NT2/D1 (cell line): ENCODE measurements around the gene DHH.
A peak's percentile ranks its signal among the peaks of the same experiment; 100 is the strongest.

ENCODE experiments used
- DNase-seq: peaks from one replicate; pipeline ENCODE4 v3.0.0-alpha.2; 2011; ENCODE audit warnings: low read depth, low spot score
- H3K27me3 ChIP-seq: 2 replicates; pipeline ENCODE4 v1.6.0; 2011; ENCODE audit warnings: mild to moderate bottlenecking; ENCODE audit not compliant: insufficient read length, insufficient read depth
- H3K36me3 ChIP-seq: 2 replicates; pipeline ENCODE4 v1.6.1; 2011; ENCODE audit warnings: mild to moderate bottlenecking, low read length, mixed read lengths; ENCODE audit not compliant: insufficient read depth, insufficient read length
- H3K4me1 ChIP-seq: 2 replicates; pipeline ENCODE4 v1.5.1; 2011; ENCODE audit not compliant: insufficient read depth, insufficient read length
- H3K4me3 ChIP-seq: 2 replicates; pipeline ENCODE4 v1.5.1; 2011; ENCODE audit warnings: low read depth; ENCODE audit not compliant: insufficient read length
- H3K9ac ChIP-seq: 2 replicates; pipeline ENCODE4 v1.6.0; 2011; ENCODE audit warnings: low read depth; ENCODE audit not compliant: insufficient read length
- H3K9me3 ChIP-seq: 2 replicates; pipeline ENCODE4 v1.5.1; 2011; ENCODE audit warnings: mild to moderate bottlenecking, low read length; ENCODE audit not compliant: insufficient read depth
- SUZ12 ChIP-seq: IDR thresholded peaks from 2 replicates; pipeline ENCODE4 v1.6.1; 2011; ENCODE audit not compliant: insufficient read length, insufficient read depth; ENCODE audit errors: extremely low read depth
- YY1 ChIP-seq: IDR thresholded peaks from 2 replicates; pipeline ENCODE4 v1.6.1; 2011; ENCODE audit not compliant: insufficient read length, insufficient read depth
- ZNF274 ChIP-seq: IDR thresholded peaks from 2 replicates; pipeline ENCODE4 v1.6.1; 2011; ENCODE audit warnings: mild to moderate bottlenecking, low read depth, low read length

Gene DHH

DNA sequence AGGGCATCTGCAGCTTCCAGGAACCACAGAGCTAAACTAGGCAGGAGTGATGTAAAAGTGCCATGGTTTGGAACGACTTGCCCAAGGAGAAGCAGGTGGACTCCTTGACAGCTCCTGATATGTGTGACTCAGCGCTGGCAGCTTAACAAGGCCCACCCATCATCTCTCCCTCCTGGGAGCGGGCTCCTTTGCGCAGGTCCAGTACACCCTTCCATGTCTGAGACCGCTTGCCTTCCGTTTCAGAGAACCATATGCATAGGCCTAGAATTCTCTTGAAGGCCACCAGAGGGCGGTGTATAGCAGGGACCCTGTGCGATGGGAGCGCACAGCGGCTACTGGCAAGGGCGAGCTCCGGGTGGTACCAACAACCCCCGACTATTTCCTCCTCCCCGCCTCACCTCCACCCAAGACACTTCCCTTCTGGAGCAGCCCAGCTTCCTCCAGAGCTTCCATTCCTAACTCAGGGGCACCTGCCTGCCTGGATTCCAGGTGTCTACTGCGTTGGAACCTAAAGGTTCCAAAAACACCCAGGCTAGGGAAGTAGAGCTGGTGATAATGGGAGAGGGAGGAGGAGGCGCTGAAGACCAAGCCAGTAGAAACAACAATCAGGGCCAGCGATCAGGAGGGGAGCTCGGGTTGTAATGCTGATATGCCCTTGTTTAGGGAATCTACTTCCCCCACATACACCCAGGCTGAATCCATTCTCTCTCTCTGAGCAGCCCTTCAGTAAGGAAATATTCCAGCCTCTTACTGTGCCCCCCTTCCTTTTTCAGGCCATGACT, 6.3 kb downstream of the DHH start:
- H3K4me3 ChIP-seq, result no peak overlapping the region
- no peak overlapping the region for H3K9ac ChIP-seq
- TF ChIP-seq SUZ12 (peak; percentile 51), YY1 (no peak), ZNF274 (no peak)
- H3K36me3 ChIP-seq, result no peaks in the 10 kb centered on the region
- H3K4me1 ChIP-seq, result peaks cover 3% of the 10 kb centered on the region
- DNase-seq, result peak; percentile 69
- no peaks in the 10 kb centered on the region; the same call in 1 of the 2 replicates for H3K9me3 ChIP-seq
- peaks cover 72% of the 10 kb centered on the region for H3K27me3 ChIP-seq

DNA sequence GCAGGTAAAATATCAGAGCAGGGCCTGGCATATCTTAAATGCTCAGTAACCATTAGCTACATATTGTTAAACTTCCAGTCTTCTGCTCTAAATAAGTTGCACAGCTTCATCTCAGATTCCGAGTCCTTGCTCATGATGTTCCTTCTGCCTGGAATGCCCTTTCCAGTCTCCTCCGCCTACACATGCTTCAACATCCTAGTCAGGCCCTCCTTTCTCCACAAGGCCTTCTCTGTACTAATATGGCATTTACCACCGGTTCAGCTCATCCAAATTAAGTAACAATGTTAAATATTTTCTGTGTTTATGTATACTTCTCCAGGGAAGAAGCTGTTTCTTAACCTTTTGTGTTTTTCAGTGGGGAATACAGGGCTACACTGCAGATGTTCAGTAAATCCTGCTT, 8.5 kb downstream of the DHH start:
- TF ChIP-seq ZNF274, result no peak
- TF ChIP-seq SUZ12, result no peak
- TF ChIP-seq YY1, result no peak
- H3K4me1 ChIP-seq, result peaks cover 3% of the 10 kb centered on the region
- H3K9ac ChIP-seq, result no peak overlapping the region
- H3K4me3 ChIP-seq, result no peak overlapping the region
- peaks cover 51% of the 10 kb centered on the region for H3K27me3 ChIP-seq
- DNase-seq, result no peak
- H3K9me3 ChIP-seq, result no peaks in the 10 kb centered on the region; the same call in 1 of the 2 replicates
- no peaks in the 10 kb centered on the region for H3K36me3 ChIP-seq

DNA sequence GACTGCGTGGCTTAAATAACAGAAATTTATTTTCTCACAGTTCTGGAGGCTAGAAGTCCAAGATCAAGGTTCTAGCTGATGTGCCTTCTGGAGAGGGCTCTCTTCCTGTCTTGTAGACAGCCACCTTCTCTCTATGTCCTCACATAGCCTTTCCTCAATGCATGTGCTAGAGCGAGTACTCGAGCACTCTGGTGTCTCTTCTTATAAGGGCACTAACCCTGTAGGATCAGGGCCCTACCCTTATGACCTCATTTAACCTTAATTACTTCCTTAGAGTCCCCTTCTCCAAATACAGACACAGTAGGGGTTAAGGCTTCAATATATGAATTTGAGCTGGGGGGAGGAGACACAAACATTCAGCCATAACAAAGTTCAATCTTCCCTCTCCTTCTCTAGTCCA, 10.2 kb downstream of the DHH start:
- Histone ChIP-seq H3K4me3 (no peak overlapping the region), H3K27me3 (peaks cover 34% of the 10 kb centered on the region), H3K9ac (no peak overlapping the region), H3K9me3 (no peaks in the 10 kb centered on the region; the same call in 1 of the 2 replicates), H3K4me1 (no peaks in the 10 kb centered on the region), H3K36me3 (no peaks in the 10 kb centered on the region)
- DNase-seq, result no peak
- TF ChIP-seq ZNF274 (no peak), YY1 (no peak)

DNA sequence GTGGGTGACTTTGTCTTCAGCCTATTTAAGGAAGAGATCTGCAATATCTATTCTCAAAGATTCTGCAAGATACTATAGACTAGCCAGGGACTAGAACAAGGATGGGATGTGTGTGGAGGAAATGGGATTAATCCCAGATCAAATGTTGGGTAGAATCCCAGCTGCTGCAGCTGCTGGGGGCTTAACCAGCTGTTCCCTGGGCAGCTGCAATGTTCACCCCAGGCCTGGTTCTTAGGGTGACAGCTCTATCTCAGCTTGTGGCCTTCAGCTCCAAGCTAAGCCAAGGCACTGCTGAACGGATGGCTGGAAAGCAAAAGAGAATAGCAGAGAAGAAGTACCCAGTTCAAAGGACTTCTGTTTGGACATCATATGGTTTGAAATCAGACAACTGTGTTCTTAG, 14.8 kb downstream of the DHH start:
- H3K36me3 ChIP-seq, result no peaks in the 10 kb centered on the region
- H3K4me3 ChIP-seq, result no peak overlapping the region
- H3K27me3 ChIP-seq, result no peaks in the 10 kb centered on the region
- no peaks in the 10 kb centered on the region; the same call in 1 of the 2 replicates for H3K9me3 ChIP-seq
- DNase-seq, result no peak
- TF ChIP-seq SUZ12, result no peak
- no peak for TF ChIP-seq ZNF274
- TF ChIP-seq YY1, result no peak
- no peak overlapping the region for H3K9ac ChIP-seq
- no peaks in the 10 kb centered on the region for H3K4me1 ChIP-seq

DNA sequence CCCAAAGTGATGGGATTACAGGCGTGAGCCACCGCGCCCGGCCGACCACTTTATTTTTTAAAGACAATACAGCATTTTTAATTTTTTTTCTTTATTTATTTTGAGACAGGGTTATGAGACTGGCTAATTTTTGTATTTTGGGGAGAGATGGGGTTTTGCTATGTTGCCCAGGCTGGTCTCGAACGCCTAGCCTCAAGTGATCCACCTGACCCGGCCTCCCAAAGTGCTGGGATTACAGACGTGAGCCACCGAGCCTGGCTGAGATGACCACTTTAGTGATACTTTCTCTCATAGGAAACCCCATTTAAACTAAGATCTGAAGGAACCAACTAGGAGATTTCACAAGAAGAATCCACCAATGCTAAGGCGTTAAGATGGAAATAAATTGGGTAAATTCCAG, 23.6 kb downstream of the DHH start:
- TF ChIP-seq SUZ12 (no peak), ZNF274 (no peak), YY1 (no peak)
- no peak for DNase-seq
- no peaks in the 10 kb centered on the region for H3K9me3 ChIP-seq
- peaks cover 9% of the 10 kb centered on the region for H3K4me1 ChIP-seq
- no peaks in the 10 kb centered on the region for H3K36me3 ChIP-seq
- peaks cover 8% of the 10 kb centered on the region for H3K27me3 ChIP-seq
- H3K9ac ChIP-seq, result no peak overlapping the region
- H3K4me3 ChIP-seq, result no peak overlapping the region

DNA sequence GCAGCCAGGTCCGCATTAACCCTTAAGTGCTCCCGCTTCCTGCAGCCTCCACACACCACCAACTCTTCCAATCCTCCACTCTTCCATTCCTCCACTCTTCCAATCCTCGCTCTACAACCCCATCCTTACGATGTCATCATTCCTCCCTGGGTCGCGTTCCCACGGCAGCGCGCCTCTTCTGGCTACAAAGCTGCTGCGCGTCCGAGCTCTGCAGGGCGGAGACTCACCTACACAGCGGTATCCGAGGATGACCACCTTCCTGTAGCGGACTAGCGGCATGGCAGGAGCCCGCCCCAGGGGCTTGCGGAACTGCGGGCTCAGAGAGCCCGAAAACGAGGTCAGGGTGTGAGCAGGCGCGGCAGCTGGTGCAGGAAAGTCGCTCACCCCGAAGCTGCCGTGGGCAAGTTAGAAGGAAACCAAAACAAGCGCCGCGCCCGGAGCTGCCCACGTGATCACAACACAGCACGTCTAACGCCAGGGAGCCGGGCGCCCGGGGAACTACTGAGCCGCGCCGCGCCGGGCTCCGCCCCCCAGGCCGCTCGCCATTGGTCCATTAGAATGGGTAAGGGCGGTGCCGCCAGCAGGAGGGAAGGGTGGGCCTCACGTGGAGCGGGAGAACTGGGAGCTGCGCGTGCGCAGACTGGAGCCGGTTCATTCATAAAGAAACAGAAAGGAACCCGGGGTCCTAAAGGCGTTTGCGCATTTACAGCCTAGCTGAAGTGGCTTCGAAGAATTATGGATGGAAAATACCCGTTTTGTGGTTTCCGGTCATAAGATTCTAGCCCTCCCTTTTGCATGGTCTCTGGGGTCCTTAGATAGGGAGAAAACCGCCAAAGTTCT, 24.9 kb downstream of the DHH start, which contains the start of gene RHEBL1:
Gene RHEBL1, minus strand, starts transcription at position 473 of the 840 bp plus-strand sequence. Its CDS starts 194 bp downstream, at position 279.
- peaks cover 9% of the 10 kb centered on the region for H3K4me1 ChIP-seq
- H3K9me3 ChIP-seq, result no peaks in the 10 kb centered on the region
- peaks cover 8% of the 10 kb centered on the region for H3K27me3 ChIP-seq
- H3K4me3 ChIP-seq, result peak within 1 kb of the TSS; percentile 75
- DNase-seq, result peak; percentile 81
- no peak for TF ChIP-seq SUZ12
- TF ChIP-seq ZNF274, result no peak
- no peak for TF ChIP-seq YY1
- peak within 1 kb of the TSS; percentile 73 for H3K9ac ChIP-seq
- peaks cover 5% of the 10 kb centered on the region for H3K36me3 ChIP-seq

DNA sequence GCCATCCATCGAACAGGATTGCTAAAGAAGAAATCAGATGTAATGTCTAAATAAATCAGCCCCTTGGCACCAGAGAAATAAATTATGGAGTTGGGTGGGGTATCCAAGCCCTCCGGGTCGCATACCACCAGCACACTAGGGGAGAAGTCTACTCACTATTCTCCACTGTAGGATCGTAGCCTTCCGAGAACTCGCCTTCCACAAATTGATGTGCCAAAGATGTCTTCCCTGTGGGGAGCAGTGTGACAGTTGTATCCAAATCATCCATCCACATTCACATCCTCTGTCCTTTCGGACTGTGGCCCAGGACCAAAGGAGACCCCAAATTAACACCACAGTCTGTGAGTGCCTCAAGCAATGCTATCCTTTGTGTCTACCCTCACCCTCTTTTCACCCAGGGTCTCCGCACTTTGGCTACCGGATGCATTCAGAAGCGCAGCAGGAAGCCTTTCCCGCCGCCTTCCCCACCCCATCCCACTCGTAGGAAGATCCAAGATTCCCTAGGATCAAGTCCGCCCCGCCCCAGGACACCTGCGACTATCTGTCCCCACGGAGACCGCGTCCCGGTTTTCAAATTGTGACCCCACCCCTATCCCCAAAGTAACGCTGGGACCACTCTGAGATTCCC, 25.6 kb downstream of the DHH start:
- Histone ChIP-seq H3K9ac (peak overlapping the region; percentile 73), H3K9me3 (no peaks in the 10 kb centered on the region), H3K27me3 (peaks cover 8% of the 10 kb centered on the region), H3K36me3 (peaks cover 7% of the 10 kb centered on the region), H3K4me1 (peaks cover 9% of the 10 kb centered on the region), H3K4me3 (peak overlapping the region; percentile 75)
- DNase-seq, result no peak
- TF ChIP-seq ZNF274, result no peak
- no peak for TF ChIP-seq SUZ12
- no peak for TF ChIP-seq YY1
